GM18507 (cell line): ENCODE results near the gene VAV3.
"Not testable (repeated sequence)": the region's sequence is repeated elsewhere in the genome, so short reads cannot be mapped to it uniquely, and the experiment has no call there.

Experiments used
- DNase-seq: peaks from one replicate; pipeline ENCODE4 v3.0.0; 2011; ENCODE audit warnings: low read depth; ENCODE audit not compliant: insufficient read length; ENCODE audit errors: extremely low spot score
- FAIRE-seq: peaks from 2 replicates; lab custom pipeline; 2011; peaks lifted over from hg19 to GRCh38; lab: Jason Lieb, UNC

VAV3 gene

GRCh38 chr1:107965110-107965991, at the start of gene VAV3:
VAV3 (minus strand) TSS chr1:107965180; CDS start chr1:107964869, 311 bp downstream.
- DNase-seq (no peak), FAIRE-seq (no peak)

GRCh38 chr1:108012553-108012952, 47.6 kb upstream of the VAV3 start:
- DNase-seq (no peak), FAIRE-seq (no peak)

GRCh38 chr1:108011295-108011694, 46.3 kb upstream of the VAV3 start:
- DNase-seq (no peak), FAIRE-seq (no peak)

GRCh38 chr1:108010581-108010980, 45.6 kb upstream of the VAV3 start:
- DNase-seq (no peak), FAIRE-seq (no peak)

GRCh38 chr1:108009603-108010195, 44.7 kb upstream of the VAV3 start:
- FAIRE-seq: no peak
- no peak for DNase-seq

- no peak for DNase-seq
- no peak for FAIRE-seq
Observed at GRCh38 chr1:108007531-108007930, 42.6 kb upstream of the VAV3 start.

GRCh38 chr1:108007070-108007469, 42.1 kb upstream of the VAV3 start:
- no peak for FAIRE-seq
- no peak for DNase-seq

GRCh38 chr1:108004919-108005318, 39.9 kb upstream of the VAV3 start:
- not testable (repeated sequence) for DNase-seq, FAIRE-seq

- DNase-seq (no peak), FAIRE-seq (no peak)
Observed at GRCh38 chr1:108000620-108001111, 35.7 kb upstream of the VAV3 start.

GRCh38 chr1:108000184-108000583, 35.2 kb upstream of the VAV3 start:
- FAIRE-seq (no peak), DNase-seq (no peak)

- DNase-seq: no peak
- FAIRE-seq: no peak
Observed at GRCh38 chr1:107997866-107998265, 32.9 kb upstream of the VAV3 start.

GRCh38 chr1:107993920-107994319, 28.9 kb upstream of the VAV3 start:
- FAIRE-seq: no peak

GRCh38 chr1:107992347-107992746, 27.4 kb upstream of the VAV3 start:
- DNase-seq (no peak), FAIRE-seq (no peak)

More at GRCh38 chr1:107993920-107994319, 28.9 kb upstream of the VAV3 start:
- DNase-seq: no peak

- DNase-seq: no peak
- FAIRE-seq: no peak
Observed at GRCh38 chr1:107991371-107992066, 26.5 kb upstream of the VAV3 start.

GRCh38 chr1:107990606-107991005, 25.6 kb upstream of the VAV3 start:
- FAIRE-seq (no peak), DNase-seq (no peak)

- FAIRE-seq: no peak
- no peak for DNase-seq
Observed at GRCh38 chr1:107981277-107981676, 16.3 kb upstream of the VAV3 start.

GRCh38 chr1:107979926-107980325, 14.9 kb upstream of the VAV3 start:
- FAIRE-seq (no peak), DNase-seq (no peak)

GRCh38 chr1:107979088-107979487, 14.1 kb upstream of the VAV3 start:
- no peak for FAIRE-seq
- DNase-seq: no peak

- no peak for FAIRE-seq
- no peak for DNase-seq
Observed at GRCh38 chr1:107976836-107977235, 11.9 kb upstream of the VAV3 start.

GRCh38 chr1:107976431-107976830, 11.5 kb upstream of the VAV3 start:
- FAIRE-seq (no peak), DNase-seq (no peak)
